Astrocyte (in vitro differentiated cells and primary cell): Measurements from ENCODE around the gene C11orf54.

Source experiments
- EZH2 ChIP-seq: IDR thresholded peaks from 2 replicates; pipeline ENCODE4 v1.6.1; 2012; ENCODE audit warnings: mild to moderate bottlenecking, low read length, inconsistent platforms; ENCODE audit not compliant: insufficient read depth
- TF ChIP-seq, protein P1 (sequence below): IDR thresholded peaks from 2 replicates; pipeline ENCODE4 v1.5.1; 2011; ENCODE audit warnings: low read depth, mild to moderate bottlenecking, inconsistent platforms, low read length, moderate library complexity; ENCODE audit not compliant: insufficient read depth

DNA sequence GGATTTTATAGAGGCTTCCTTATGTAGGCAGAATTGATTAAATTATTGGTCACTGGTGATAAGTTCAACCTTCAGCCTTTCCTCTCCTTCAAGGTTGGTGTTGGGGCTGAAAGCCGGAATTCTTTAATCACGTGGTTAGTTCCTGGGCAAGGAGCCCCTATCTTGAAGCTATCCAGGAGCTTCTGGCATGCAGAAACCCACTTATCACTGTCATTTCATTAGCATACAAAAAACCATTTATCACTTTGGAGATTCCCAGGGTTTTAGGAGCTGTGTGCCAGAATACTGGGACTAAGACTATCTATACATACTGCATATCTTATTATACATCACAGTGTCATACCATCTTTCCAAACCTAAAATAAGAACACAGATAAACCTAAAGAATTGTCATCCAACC lies 24.1 kb downstream of the C11orf54 start:
- TF ChIP-seq, protein P1, sequence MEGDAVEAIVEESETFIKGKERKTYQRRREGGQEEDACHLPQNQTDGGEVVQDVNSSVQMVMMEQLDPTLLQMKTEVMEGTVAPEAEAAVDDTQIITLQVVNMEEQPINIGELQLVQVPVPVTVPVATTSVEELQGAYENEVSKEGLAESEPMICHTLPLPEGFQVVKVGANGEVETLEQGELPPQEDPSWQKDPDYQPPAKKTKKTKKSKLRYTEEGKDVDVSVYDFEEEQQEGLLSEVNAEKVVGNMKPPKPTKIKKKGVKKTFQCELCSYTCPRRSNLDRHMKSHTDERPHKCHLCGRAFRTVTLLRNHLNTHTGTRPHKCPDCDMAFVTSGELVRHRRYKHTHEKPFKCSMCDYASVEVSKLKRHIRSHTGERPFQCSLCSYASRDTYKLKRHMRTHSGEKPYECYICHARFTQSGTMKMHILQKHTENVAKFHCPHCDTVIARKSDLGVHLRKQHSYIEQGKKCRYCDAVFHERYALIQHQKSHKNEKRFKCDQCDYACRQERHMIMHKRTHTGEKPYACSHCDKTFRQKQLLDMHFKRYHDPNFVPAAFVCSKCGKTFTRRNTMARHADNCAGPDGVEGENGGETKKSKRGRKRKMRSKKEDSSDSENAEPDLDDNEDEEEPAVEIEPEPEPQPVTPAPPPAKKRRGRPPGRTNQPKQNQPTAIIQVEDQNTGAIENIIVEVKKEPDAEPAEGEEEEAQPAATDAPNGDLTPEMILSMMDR, result no peak
- TF ChIP-seq EZH2, result no peak
